Measurements from ENCODE around the gene RNF10. TPM values are rescaled to one million over a fixed set of nuclear protein-coding genes. Genes with fewer than 3 reads are reported as not detected.
"Not testable (repeated sequence)": the region's sequence is repeated elsewhere in the genome, so short reads cannot be mapped to it uniquely, and the experiment has no call there.

RNF10 gene
- polyA plus RNA-seq, 1 donor: 91.8 TPM

DNA sequence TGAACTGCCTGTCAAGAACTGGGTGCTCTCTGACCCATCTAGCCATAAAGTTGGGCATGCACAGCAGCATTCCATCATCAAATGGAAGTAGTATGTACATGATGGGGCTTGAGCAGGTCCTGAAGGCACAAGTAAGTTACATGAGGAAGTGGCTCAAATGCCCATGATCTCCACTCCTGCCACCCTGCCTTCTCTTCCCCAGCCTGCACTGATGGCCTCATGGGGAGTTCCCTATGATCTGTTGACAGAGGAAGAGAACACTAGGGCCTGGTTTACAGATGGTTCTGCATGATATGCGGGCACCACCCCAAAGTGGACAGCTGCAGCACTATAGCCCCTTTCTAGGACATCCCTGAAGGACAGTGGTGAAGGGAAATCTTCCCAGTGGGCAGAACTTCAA is 77.4 kb downstream of the RNF10 start:
- not testable (repeated sequence) for H3K36me3 ChIP-seq (ENCODE audit: control insufficient read depth, insufficient read depth, low read length); H3K4me3 ChIP-seq (ENCODE audit: low read length); H3K4me1 ChIP-seq (ENCODE audit: control insufficient read depth, insufficient read depth, low read length); DNase-seq; H3K27me3 ChIP-seq (ENCODE audit: control insufficient read depth, insufficient read depth, low read length); H3K27ac ChIP-seq (ENCODE audit: low read length); H3K9me3 ChIP-seq (ENCODE audit: control insufficient read depth, low read depth, low read length)
- WGBS (ENCODE audit: insufficient coverage, low lambda C conversion rate): no CpG with 5 or more reads among the region's 1 CpG

DNA sequence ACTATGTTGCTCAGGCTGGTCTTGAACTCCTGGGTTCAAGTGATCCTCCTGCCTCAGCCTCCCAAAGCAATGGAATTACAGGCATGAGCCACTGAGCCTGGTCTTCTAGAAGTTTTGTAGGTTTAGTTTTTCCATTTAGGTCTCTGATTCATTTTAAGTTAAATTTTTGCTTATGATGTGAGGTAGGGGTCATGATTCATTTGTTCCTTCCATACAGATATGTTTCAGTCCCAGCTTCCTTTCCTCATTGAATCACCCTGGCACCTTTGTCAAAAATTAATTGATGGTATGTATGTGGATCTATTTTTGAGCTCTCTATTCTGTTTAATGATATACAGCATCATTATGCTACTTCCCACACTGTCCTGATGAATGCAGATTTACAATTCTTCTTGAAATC is 80.7 kb downstream of the RNF10 start:
- no peaks in the 10 kb centered on the region for H3K36me3 ChIP-seq (ENCODE audit: control insufficient read depth, insufficient read depth, low read length)
- peaks cover 9% of the 10 kb centered on the region for H3K27me3 ChIP-seq (ENCODE audit: control insufficient read depth, insufficient read depth, low read length)
- H3K9me3 ChIP-seq (ENCODE audit: control insufficient read depth, low read depth, low read length): no peaks in the 10 kb centered on the region
- H3K4me3 ChIP-seq (ENCODE audit: low read length): no peak overlapping the region
- H3K4me1 ChIP-seq (ENCODE audit: control insufficient read depth, insufficient read depth, low read length): no peaks in the 10 kb centered on the region
- H3K27ac ChIP-seq (ENCODE audit: low read length): no peak overlapping the region
- no peak for DNase-seq

DNA sequence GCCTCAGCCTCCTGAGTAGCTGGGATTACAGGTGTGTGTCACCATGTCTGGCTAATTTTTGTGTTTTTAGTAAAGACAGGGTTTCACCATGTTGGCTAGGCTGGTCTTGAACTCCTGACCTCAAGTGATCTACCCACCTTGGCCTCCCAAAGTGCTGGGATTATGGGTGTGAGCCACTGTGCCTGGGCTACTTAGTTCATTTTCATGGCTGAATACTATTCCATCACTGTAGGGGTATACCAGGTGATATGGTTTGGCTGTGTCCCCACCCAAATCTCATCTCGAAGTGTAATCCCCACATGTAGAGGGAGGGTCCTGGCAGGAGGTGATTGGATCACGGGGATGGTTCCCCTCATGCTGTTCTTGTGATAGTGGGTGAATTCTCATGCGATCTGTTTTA is 83.0 kb downstream of the RNF10 start:
- H3K9me3 ChIP-seq (ENCODE audit: control insufficient read depth, low read depth, low read length); H3K4me1 ChIP-seq (ENCODE audit: control insufficient read depth, insufficient read depth, low read length); H3K27ac ChIP-seq (ENCODE audit: low read length); H3K36me3 ChIP-seq (ENCODE audit: control insufficient read depth, insufficient read depth, low read length); H3K4me3 ChIP-seq (ENCODE audit: low read length); DNase-seq: not testable (repeated sequence)
- peaks cover 11% of the 10 kb centered on the region for H3K27me3 ChIP-seq (ENCODE audit: control insufficient read depth, insufficient read depth, low read length)
- WGBS (ENCODE audit: insufficient coverage, low lambda C conversion rate): no CpG with 5 or more reads among the region's 3 CpGs

DNA sequence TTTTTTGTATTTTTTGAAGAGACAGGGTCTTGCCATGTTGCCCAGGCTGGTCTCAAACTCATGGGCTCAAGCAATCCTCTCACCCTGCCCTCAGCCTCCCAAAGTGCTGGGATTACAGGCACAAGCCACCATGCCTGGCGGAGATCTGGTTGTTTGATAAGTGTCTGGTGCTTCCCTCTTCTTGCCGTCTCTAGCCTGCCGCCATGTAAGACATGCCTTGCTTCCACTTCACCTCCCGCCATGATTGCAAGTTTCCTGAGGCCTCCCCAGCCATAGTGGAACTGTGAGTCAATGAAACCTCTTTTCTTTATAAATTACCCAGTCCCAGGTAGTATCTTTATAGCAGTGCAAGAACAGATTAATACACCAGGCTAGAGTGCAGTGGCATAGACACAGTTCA is 83.6 kb downstream of the RNF10 start:
- peaks cover 11% of the 10 kb centered on the region for H3K27me3 ChIP-seq (ENCODE audit: control insufficient read depth, insufficient read depth, low read length)
- not testable (repeated sequence) for H3K9me3 ChIP-seq (ENCODE audit: control insufficient read depth, low read depth, low read length); H3K27ac ChIP-seq (ENCODE audit: low read length); H3K4me1 ChIP-seq (ENCODE audit: control insufficient read depth, insufficient read depth, low read length); DNase-seq; H3K4me3 ChIP-seq (ENCODE audit: low read length); H3K36me3 ChIP-seq (ENCODE audit: control insufficient read depth, insufficient read depth, low read length)
- WGBS (ENCODE audit: insufficient coverage, low lambda C conversion rate): no CpG with 5 or more reads among the region's 4 CpGs

DNA sequence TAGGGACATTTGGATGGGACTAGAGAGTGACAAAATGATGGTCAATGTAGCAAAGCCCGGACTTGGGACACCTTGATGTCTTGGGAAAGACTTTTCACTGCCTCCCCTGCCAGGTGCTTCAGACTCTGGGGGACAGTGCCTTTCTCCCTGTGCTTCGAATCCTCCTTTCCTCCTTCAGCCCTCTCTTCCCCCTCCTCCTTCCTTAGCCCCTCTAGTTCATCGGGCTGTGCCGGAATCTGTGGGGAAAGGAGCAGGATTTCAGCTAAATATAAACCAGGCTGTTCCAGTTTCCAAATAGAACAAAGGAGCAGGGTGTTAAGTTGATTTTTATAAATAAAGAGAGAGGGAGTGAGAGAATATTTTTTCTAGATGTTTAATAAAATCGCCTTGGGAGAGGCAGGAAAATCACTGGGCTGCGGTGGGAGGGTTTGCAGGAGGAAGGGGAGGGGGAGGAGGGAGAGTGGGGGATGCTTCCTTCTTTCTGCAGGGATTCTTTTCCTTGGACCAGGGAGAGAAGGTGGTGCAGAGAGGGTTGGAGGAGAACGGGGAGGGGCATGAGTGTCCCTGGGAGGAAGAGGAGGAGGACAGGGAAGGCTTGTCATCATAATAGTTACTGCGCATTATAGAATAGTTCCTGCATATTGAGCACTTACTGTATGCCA is 84.9 kb downstream of the RNF10 start:
- H3K4me1 ChIP-seq (ENCODE audit: control insufficient read depth, insufficient read depth, low read length): no peaks in the 10 kb centered on the region
- no peaks in the 10 kb centered on the region for H3K36me3 ChIP-seq (ENCODE audit: control insufficient read depth, insufficient read depth, low read length)
- H3K4me3 ChIP-seq (ENCODE audit: low read length): no peak overlapping the region
- peaks cover 11% of the 10 kb centered on the region for H3K27me3 ChIP-seq (ENCODE audit: control insufficient read depth, insufficient read depth, low read length)
- no peak for DNase-seq
- no peak overlapping the region for H3K27ac ChIP-seq (ENCODE audit: low read length)
- no CpG with 5 or more reads among the region's 8 CpGs for WGBS (ENCODE audit: insufficient coverage, low lambda C conversion rate)
- H3K9me3 ChIP-seq (ENCODE audit: control insufficient read depth, low read depth, low read length): no peaks in the 10 kb centered on the region

DNA sequence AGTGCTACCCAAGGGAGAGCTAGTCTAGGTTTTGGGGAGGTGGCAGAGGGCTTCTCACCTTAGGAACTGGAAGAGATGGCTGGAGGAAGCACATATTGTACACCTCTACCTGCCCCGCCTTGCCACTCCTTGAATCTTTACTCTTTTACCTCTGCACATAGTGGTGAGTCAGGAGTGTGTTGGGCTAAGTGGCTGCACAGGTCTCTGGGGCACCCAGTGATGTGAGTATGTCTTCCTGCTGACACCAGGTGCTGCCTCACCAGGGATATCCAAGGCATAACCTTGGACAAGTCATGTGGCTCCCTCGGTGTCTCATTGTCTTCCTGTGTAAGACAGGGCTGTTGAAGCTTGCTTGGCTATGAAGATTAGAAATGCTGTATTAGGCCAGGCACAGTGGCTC is 86.5 kb downstream of the RNF10 start:
- no peak overlapping the region for H3K27ac ChIP-seq (ENCODE audit: low read length)
- H3K4me3 ChIP-seq (ENCODE audit: low read length): no peak overlapping the region
- no peaks in the 10 kb centered on the region for H3K9me3 ChIP-seq (ENCODE audit: control insufficient read depth, low read depth, low read length)
- H3K36me3 ChIP-seq (ENCODE audit: control insufficient read depth, insufficient read depth, low read length): no peaks in the 10 kb centered on the region
- peaks cover 11% of the 10 kb centered on the region for H3K27me3 ChIP-seq (ENCODE audit: control insufficient read depth, insufficient read depth, low read length)
- WGBS (ENCODE audit: insufficient coverage, low lambda C conversion rate): no CpG with 5 or more reads among the region's 2 CpGs
- peak; percentile 14 to 67 for DNase-seq
- H3K4me1 ChIP-seq (ENCODE audit: control insufficient read depth, insufficient read depth, low read length): no peaks in the 10 kb centered on the region

DNA sequence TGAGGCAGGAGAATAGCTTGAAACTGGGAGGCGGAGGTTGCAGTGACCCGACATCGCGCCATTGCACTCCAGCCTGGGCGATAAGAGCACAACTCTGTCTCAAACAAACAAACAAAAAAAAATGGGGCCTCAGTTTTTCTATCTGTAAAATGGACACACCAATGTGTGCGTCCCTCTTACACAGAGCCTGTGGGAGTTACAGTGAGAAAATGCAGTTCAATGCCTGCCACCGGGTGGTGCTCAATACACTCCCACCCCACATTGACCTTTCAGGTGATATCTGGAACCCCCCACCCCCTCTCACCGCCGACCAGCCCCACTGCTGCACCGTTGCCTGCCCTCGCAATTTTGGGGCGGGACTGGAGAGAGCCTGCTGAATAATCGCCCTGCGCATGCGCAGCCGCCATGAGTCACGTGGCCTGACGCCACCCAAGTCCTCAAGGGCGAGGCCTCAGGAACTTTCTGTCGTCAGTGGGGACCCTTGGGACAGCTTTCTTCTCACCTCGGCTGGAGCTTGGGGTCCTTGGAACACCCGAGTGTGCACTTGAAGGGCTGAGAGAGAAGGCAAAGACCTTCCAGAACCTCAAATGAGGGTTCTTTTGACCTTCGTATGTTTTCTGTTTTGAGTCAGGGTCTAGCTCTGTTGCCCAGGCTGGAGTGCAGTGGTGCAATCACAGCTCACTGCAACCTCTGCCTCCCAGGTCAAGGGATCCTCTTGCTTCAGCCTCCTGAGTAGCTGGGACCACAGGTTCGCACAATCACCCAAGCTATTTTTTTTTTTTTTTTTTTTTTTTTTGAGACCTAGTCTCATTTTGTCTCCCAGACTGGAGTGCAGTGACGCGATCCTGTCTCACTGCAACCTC is 91.6 kb downstream of the RNF10 start:
- H3K4me1 ChIP-seq (ENCODE audit: control insufficient read depth, insufficient read depth, low read length): no peaks in the 10 kb centered on the region
- H3K4me3 ChIP-seq (ENCODE audit: low read length): no peak overlapping the region
- H3K27ac ChIP-seq (ENCODE audit: low read length): no peak overlapping the region
- WGBS (ENCODE audit: insufficient coverage, low lambda C conversion rate): no CpG with 5 or more reads among the region's 26 CpGs
- no peak for DNase-seq
- H3K27me3 ChIP-seq (ENCODE audit: control insufficient read depth, insufficient read depth, low read length): no peaks in the 10 kb centered on the region
- no peaks in the 10 kb centered on the region for H3K9me3 ChIP-seq (ENCODE audit: control insufficient read depth, low read depth, low read length)
- no peaks in the 10 kb centered on the region for H3K36me3 ChIP-seq (ENCODE audit: control insufficient read depth, insufficient read depth, low read length)

Other genes with a start within 250 kb of the RNF10 start
- gene RNU4-2, start 242.5 kb upstream of the RNF10 start, polyA plus RNA-seq: not detected
- gene RNU4-1, start 241.1 kb upstream of the RNF10 start, polyA plus RNA-seq: not detected
- gene SIRT4, start 232.0 kb upstream of the RNF10 start, polyA plus RNA-seq: 3.2 TPM
- gene PLA2G1B, start 206.6 kb upstream of the RNF10 start, polyA plus RNA-seq: 0.79 TPM
- gene MSI1, start 165.2 kb upstream of the RNF10 start, polyA plus RNA-seq: 8.2 TPM
- 402 TPM for gene COX6A1, start 96.2 kb upstream of the RNF10 start, polyA plus RNA-seq
- gene TRIAP1, start 88.0 kb upstream of the RNF10 start, polyA plus RNA-seq: 32.7 TPM
- gene GATC, start 87.9 kb upstream of the RNF10 start, polyA plus RNA-seq: 34.8 TPM
- gene SRSF9, start 64.6 kb upstream of the RNF10 start, polyA plus RNA-seq: 138 TPM
- 377 TPM for gene DYNLL1, start 38.2 kb upstream of the RNF10 start, polyA plus RNA-seq
- 47.8 TPM for gene COQ5, start 5.2 kb upstream of the RNF10 start, polyA plus RNA-seq
- gene POP5, start 47.0 kb downstream of the RNF10 start, polyA plus RNA-seq: 57.1 TPM
- gene CABP1, start 106.3 kb downstream of the RNF10 start, polyA plus RNA-seq: 0.70 TPM
- gene MLEC, start 152.8 kb downstream of the RNF10 start, polyA plus RNA-seq: 173 TPM
- gene UNC119B, start 176.1 kb downstream of the RNF10 start, polyA plus RNA-seq: 21.1 TPM
- gene ACADS, start 191.5 kb downstream of the RNF10 start, polyA plus RNA-seq: 50.2 TPM

All from large intestine (tissue), 3 donors.